Stomach (tissue), 9 donors: ENCODE measurements around the gene HTRA2. TPM values are rescaled to one million over a fixed set of nuclear protein-coding genes. Genes with fewer than 3 reads are reported as not detected.

Experiments used
- DNase-seq, 2 donors: peaks; one replicate each; pipeline versions ENCODE4 v3.0.0 to v3.0.0-alpha.2; 2013 to 2019
- H3K27ac ChIP-seq, 5 donors: fragments of 200-600 bp in 4 of 5; sonication (generic) in 4 of 5; one replicate each; pipeline ENCODE4 v1.5.1; 2013 to 2019; ENCODE audit warnings: mild to moderate bottlenecking in 1 of 5, moderate library complexity in 1 of 5
- H3K27me3 ChIP-seq, 3 donors: fragments of 200-600 bp; sonication (generic); one replicate each; pipeline ENCODE4 v1.5.1; 2017 to 2019; ENCODE audit warnings: mixed run types in 1 of 3
- H3K36me3 ChIP-seq, 4 donors: fragments of 200-600 bp; sonication (generic); 1 replicate in 3 of 4; 2 replicates in 1 of 4; pipeline ENCODE4 v1.5.1; 2016 to 2019
- H3K4me1 ChIP-seq, 4 donors: fragments of 200-600 bp; sonication (generic); one replicate each; pipeline ENCODE4 v1.5.1; 2016 to 2019
- H3K4me3 ChIP-seq, 4 donors: fragments of 200-600 bp; sonication (generic) in 3 of 4; one replicate each; pipeline ENCODE4 v1.5.1; 2016 to 2019; ENCODE audit warnings: mild to moderate bottlenecking in 1 of 4
- H3K9me3 ChIP-seq, 4 donors: fragments of 200-600 bp; sonication (generic); one replicate each; pipeline ENCODE4 v1.5.1; 2016 to 2019
- CTCF ChIP-seq, 7 experiments: fragments of 450-650 bp in 4 of 7; fragments of 200-600 bp in 3 of 7; sonication (generic) in 3 of 7; IDR thresholded peaks; one replicate each; pipeline ENCODE4 v1.5.1; 2016 to 2019; ENCODE audit warnings: antibody characterized with exemption in 7 of 7, control low read depth in 2 of 7, mild to moderate bottlenecking in 1 of 7
- EP300 ChIP-seq: sonication (generic); formaldehyde crosslinking; IDR thresholded peaks from one replicate; pipeline ENCODE4 v1.6.1; 2017; ENCODE audit warnings: antibody characterized with exemption
- POLR2A ChIP-seq, 4 donors: fragments of 450-650 bp; IDR thresholded peaks; one replicate each; pipeline ENCODE4 v1.6.1; 2016; ENCODE audit warnings: antibody characterized with exemption in 4 of 4, control low read depth in 2 of 4, mild to moderate bottlenecking in 1 of 4, moderate library complexity in 1 of 4
- POLR2AphosphoS5 ChIP-seq, 3 donors: sonication (generic); formaldehyde crosslinking; IDR thresholded peaks; one replicate each; pipeline ENCODE4 v1.6.1; 2016; ENCODE audit warnings: antibody characterized with exemption in 3 of 3
- WGBS, 5 donors: extraction: QIAGEN DNeasy Blood & Tissue Kit in 3 of 5; methylation state at CpG; one replicate each; pipeline versions ENCODE4 v1.1.5 to v1.1.7; 2013 to 2018; 5-methylcytosine and 5-hydroxymethylcytosine counted together
- intact Hi-C: fragments of 100-400 bp; cut with DNase I; formaldehyde crosslinking; loops from one replicate; pipeline ENCODE4 v1.15.1; 2023; ENCODE audit warnings: low total_unique reads
- polyA plus RNA-seq, 3 donors: library from polyadenylated mRNA; stranded (reverse); fragments of 200-250 nt; gene quantifications; one replicate each; pipeline ENCODE4 v1.2.3, GENCODE V29; 2013
- total RNA-seq, 5 donors: library from RNA; depleted of rRNA; stranded (reverse); fragments of >200 nt; gene quantifications; one replicate each; pipeline versions ENCODE4 v1.1.0 to v1.2.3, GENCODE V29; 2014 to 2016
- donor health status: healthy with polysubstance abuse.
- donor health status: Bipolar disorder and iron deficiency.
- donor health status: healthy.

Gene HTRA2
- total and polyA plus RNA-seq, 8 donors = 7.6 to 60.0 (median 25.0) TPM

- H3K36me3 ChIP-seq = no peaks in the 10 kb centered on the region
- no peak for DNase-seq
- 79 to 92% (median 87%) methylated on average over 7 of the region's 7 CpGs for whole genome bisulfite sequencing, 5 donors
- no peaks in the 10 kb centered on the region for H3K9me3 ChIP-seq
- no peak for TF ChIP-seq POLR2A (IDR thresholded peaks at IDR 0.05)
- intact Hi-C loops = no loop called here
- no peaks in the 10 kb centered on the region for H3K27me3 ChIP-seq
- peaks cover 0 to 15% (median 0%) of the 10 kb centered on the region in 4 donors for H3K4me1 ChIP-seq
- no peak overlapping the region for H3K4me3 ChIP-seq
- peak overlapping the region in 1 of 5 donors; percentile 60 for H3K27ac ChIP-seq
These were observed 46.6 kb downstream of the HTRA2 start for GRCh38 chr2:74576211-74576862.

DNA sequence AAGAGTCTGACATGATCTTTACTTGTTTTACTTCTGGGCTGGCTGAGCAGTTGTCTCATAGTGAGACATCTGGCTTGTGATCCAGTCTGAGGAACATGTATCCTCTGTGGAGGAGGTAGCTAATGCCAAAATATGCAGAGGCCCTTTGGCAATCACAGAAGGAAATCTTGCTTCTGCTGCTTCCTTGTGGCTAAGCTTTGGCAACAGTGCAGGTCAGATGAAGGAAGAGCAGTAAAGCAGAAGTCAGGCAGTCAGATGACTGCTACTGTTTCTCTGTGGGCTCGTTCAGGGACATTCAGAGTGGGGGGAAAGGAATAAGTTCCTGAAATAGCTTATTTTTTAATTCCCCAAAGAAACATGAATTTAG, 47.1 kb downstream of the HTRA2 start:
- peak in 1 of 3 donors; percentile 32 for TF ChIP-seq POLR2AphosphoS5 (IDR thresholded peaks at IDR 0.05)
- TF ChIP-seq POLR2A (IDR thresholded peaks at IDR 0.05) = no peak
- no peak overlapping the region for H3K4me3 ChIP-seq
- H3K27me3 ChIP-seq = no peaks in the 10 kb centered on the region
- H3K9me3 ChIP-seq = no peaks in the 10 kb centered on the region
- H3K36me3 ChIP-seq = no peaks in the 10 kb centered on the region
- DNase-seq = peak in 1 of 2 donors; percentile 33
- H3K27ac ChIP-seq = peak overlapping the region in 2 of 5 donors; percentile 10 to 60
- intact Hi-C loops = no loop called here
- H3K4me1 ChIP-seq = peaks cover 0 to 15% (median 0%) of the 10 kb centered on the region in 4 donors
- WGBS, 5 donors = 26 to 57% (median 38%) methylated on average over 1 of the region's 1 CpG

GRCh38 chr2:74577448-74577847, 47.7 kb downstream of the HTRA2 start:
- Histone ChIP-seq H3K36me3 (no peaks in the 10 kb centered on the region), H3K4me1 (peaks cover 0 to 15% (median 0%) of the 10 kb centered on the region in 4 donors), H3K27ac (peak overlapping the region in 2 of 5 donors; percentile 10 to 60), H3K27me3 (no peaks in the 10 kb centered on the region), H3K4me3 (no peak overlapping the region), H3K9me3 (no peaks in the 10 kb centered on the region)
- intact Hi-C loops = no loop called here
- 28 to 57% (median 44%) methylated on average over 2 of the region's 2 CpGs for WGBS, 5 donors
- peak in 1 of 2 donors; percentile 44 for DNase-seq
- TF ChIP-seq POLR2A (IDR thresholded peaks at IDR 0.05) (no peak), EP300 (no peak), CTCF (IDR thresholded peaks at IDR 0.05) (no peak), POLR2AphosphoS5 (IDR thresholded peaks at IDR 0.05) (no peak)

DNA sequence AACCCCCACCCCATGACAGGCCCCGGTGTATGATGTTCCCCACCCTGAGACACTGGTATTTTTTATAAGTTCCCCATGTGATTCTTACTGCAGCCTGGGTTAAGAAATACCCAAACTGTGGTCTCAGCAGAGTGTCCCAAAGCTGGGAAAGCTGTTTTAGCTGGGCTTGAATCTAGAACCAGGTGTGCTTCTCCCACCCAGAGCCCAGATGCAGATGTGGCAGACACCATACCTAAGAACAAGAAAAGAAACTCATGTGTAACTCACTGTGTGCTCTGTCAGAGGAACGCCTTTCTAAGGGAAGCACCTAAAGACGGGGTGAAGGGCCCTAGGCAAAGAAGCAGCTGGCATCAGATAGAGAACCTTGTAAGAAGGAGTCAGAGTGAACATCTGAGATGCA, 48.7 kb downstream of the HTRA2 start:
- Histone ChIP-seq H3K36me3 (no peaks in the 10 kb centered on the region), H3K27me3 (no peaks in the 10 kb centered on the region), H3K27ac (no peak overlapping the region), H3K4me1 (peaks cover 0 to 15% (median 0%) of the 10 kb centered on the region in 4 donors), H3K9me3 (no peaks in the 10 kb centered on the region), H3K4me3 (no peak overlapping the region)
- TF ChIP-seq POLR2AphosphoS5 (IDR thresholded peaks at IDR 0.05) (no peak), CTCF (IDR thresholded peaks at IDR 0.05) (no peak), POLR2A (IDR thresholded peaks at IDR 0.05) (no peak), EP300 (no peak)
- WGBS, 5 donors = 78 to 91% (median 85%) methylated on average over 3 of the region's 3 CpGs
- DNase-seq = no peak
- intact Hi-C loops = no loop called here

GRCh38 chr2:74581463-74581862, 51.7 kb downstream of the HTRA2 start:
- peaks cover 0 to 16% (median 0%) of the 10 kb centered on the region in 4 donors for H3K4me1 ChIP-seq
- no peak overlapping the region for H3K27ac ChIP-seq
- no peaks in the 10 kb centered on the region for H3K27me3 ChIP-seq
- H3K4me3 ChIP-seq = no peak overlapping the region
- no peak for DNase-seq
- 74 to 89% (median 87%) methylated on average over 3 of the region's 3 CpGs for WGBS, 5 donors
- H3K9me3 ChIP-seq = no peaks in the 10 kb centered on the region
- TF ChIP-seq EP300 = no peak
- no peak for TF ChIP-seq POLR2AphosphoS5 (IDR thresholded peaks at IDR 0.05)
- TF ChIP-seq CTCF (IDR thresholded peaks at IDR 0.05) = no peak
- TF ChIP-seq POLR2A (IDR thresholded peaks at IDR 0.05) = no peak
- intact Hi-C loops = loop anchor here (10.0 kb wide), 1 partner anchor 47 kb away; no protein-coding TSS in a partner anchor
- H3K36me3 ChIP-seq = no peaks in the 10 kb centered on the region
